ENCODE measurements around the gene APBB2. TPM values are rescaled to one million over a fixed set of nuclear protein-coding genes. Genes with fewer than 3 reads are reported as not detected.

The APBB2 gene
- total and polyA plus RNA-seq, 2 of the 8 experiments (the other 6 are each of a cell fraction or from before 2014, with no cell fraction given) = 58.7 to 59.4 TPM

DNA sequence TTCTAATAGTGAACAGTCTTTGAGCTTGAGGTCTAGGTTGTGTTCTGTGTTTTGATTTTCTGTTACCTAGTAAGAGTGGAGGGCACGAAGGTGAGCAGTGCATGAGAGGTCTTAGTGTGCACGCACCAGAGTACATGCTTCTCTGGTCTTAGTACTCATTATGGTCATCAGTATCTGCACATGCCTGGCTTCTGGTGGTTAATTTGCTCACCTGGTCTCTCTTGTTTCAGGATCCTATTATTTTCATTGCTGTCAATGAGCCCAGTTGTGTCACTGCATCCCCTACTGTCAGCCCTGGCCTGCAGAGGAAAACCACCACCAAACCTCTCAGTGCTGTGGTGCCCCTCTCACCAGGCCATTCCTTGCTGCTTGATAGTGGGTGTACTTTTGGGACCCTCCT, 409.7 kb downstream of the APBB2 start:
- Histone ChIP-seq H3K18ac (ENCODE audit: extremely low read depth, low read length) (no peak overlapping the region), H2BK12ac (ENCODE audit: low read depth, low read length) (no peak overlapping the region), H3K79me1 (ENCODE audit: low read depth, low read length) (no peaks in the 10 kb centered on the region), H3K79me2 (ENCODE audit: control insufficient read depth in 1 of 2, insufficient read depth in 2 of 2, low read length in 2 of 2) (no peaks in the 10 kb centered on the region), H3K23ac (ENCODE audit: insufficient read length) (no peak overlapping the region), H3K9me3 (ENCODE audit: insufficient read depth in 2 of 2, low read depth in 1 of 2, low read length in 1 of 2) (no peaks in the 10 kb centered on the region), H3K4me1 (replicated peaks in 1 of 4; ENCODE audit: control insufficient read depth in 3 of 4, insufficient read depth in 4 of 4, low read length in 3 of 4) (no peaks in the 10 kb centered on the region), H2BK15ac (ENCODE audit: low read length) (no peak overlapping the region), H4K20me1 (replicated peaks in 1 of 2; ENCODE audit: control insufficient read depth in 1 of 2, insufficient read depth in 2 of 2, low read length in 2 of 2) (no peaks in the 10 kb centered on the region), H3K9ac (replicated peaks in 1 of 4; ENCODE audit: extremely low read depth in 1 of 4, low read depth in 3 of 4, low read length in 3 of 4) (no peak overlapping the region), H2BK20ac (ENCODE audit: low read length) (no peak overlapping the region), H3K4ac (replicated peaks; ENCODE audit: insufficient read length, low read depth, low read length) (no peak overlapping the region), H3K23me2 (ENCODE audit: low read depth, low read length) (no peaks in the 10 kb centered on the region), H3K36me3 (ENCODE audit: control insufficient read depth in 2 of 4, insufficient read depth in 4 of 4, low read length in 3 of 4) (no peaks in the 10 kb centered on the region), H3K27me3 (replicated peaks in 1 of 4; ENCODE audit: control insufficient read depth in 3 of 4, extremely low read depth in 1 of 4, insufficient read depth in 3 of 4, low read length in 3 of 4) (no peaks in the 10 kb centered on the region), H4K5ac (ENCODE audit: insufficient read length, low read depth, low read length) (no peak overlapping the region), H2AFZ (ENCODE audit: low read length) (no peak overlapping the region), H4K8ac (ENCODE audit: extremely low read depth, insufficient read depth, low read length) (no peak overlapping the region), H3K4me2 (ENCODE audit: insufficient read depth in 1 of 2, low read depth in 2 of 2, low read length in 2 of 2) (no peak overlapping the region), H3K14ac (ENCODE audit: insufficient read length) (no peak overlapping the region), H2BK5ac (ENCODE audit: low read depth, low read length) (no peak overlapping the region; the same call in 1 of the 2 replicates), H3K56ac (replicated peaks; ENCODE audit: insufficient read length, low read depth, low read length) (no peak overlapping the region), H4K91ac (replicated peaks; ENCODE audit: insufficient read length, low read length) (no peak overlapping the region), H3K27ac (ENCODE audit: low read depth, low read length) (no peak overlapping the region), H3K4me3 (ENCODE audit: extremely low read depth in 1 of 4, insufficient read depth in 2 of 4, low read depth in 3 of 4, low read length in 4 of 4) (no peak overlapping the region), H2BK120ac (replicated peaks; ENCODE audit: low read depth, low read length) (no peak overlapping the region), H2AK5ac (ENCODE audit: low read depth, low read length) (no peak overlapping the region)
- WGBS, 2 experiments (ENCODE audit: extremely low coverage in 1 of 2, insufficient coverage in 1 of 2, insufficient read length in 1 of 2, insufficient replicate concordance in 2 of 2, low coverage in 1 of 2, low lambda C conversion rate in 2 of 2, missing lambda C conversion rate in 1 of 2) = 89% methylated on average over 2 of the region's 2 CpGs; no CpG with 5 or more reads in 1 of the 2 experiments
- DNase-seq (ENCODE audit: low read depth in 1 of 2, low spot score in 2 of 2) = no peak
- ChIA-PET CTCF (ENCODE audit: partially characterized antibody) (interaction anchor here (0.7 kb wide), 1 partner anchor 21 kb away, joined by 3 read pairs; no protein-coding TSS in a partner anchor), POLR2A (ENCODE audit: partially characterized antibody) (no interaction called here)
- TF ChIP-seq HDAC6 (IDR thresholded peaks at IDR 0.05; ENCODE audit: low read depth, low read length) = no peak
- TF ChIP-seq RNF2 (IDR thresholded peaks at IDR 0.05; ENCODE audit: borderline replicate concordance, low read depth, low read length, missing control alignments, poor library complexity, severe bottlenecking) = no peak
- no peak for TF ChIP-seq EZH2 (IDR thresholded peaks at IDR 0.05; ENCODE audit: low read depth, low read length, severe bottlenecking)
- TF ChIP-seq, protein P1, sequence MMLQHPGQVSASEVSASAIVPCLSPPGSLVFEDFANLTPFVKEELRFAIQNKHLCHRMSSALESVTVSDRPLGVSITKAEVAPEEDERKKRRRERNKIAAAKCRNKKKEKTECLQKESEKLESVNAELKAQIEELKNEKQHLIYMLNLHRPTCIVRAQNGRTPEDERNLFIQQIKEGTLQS (IDR thresholded peaks at IDR 0.05; ENCODE audit: insufficient read depth, low read depth, low read length) = no peak
- no peak for TF ChIP-seq RBBP5 (IDR thresholded peaks at IDR 0.05; ENCODE audit: borderline replicate concordance, low read depth, low read length)
- FAIRE-seq = no peak

Measured in H1 (cell line).